Dermis blood vessel endothelial cell (primary cell): ENCODE data around the gene CD1C. TPM values are rescaled to one million over a fixed set of nuclear protein-coding genes. Genes with fewer than 3 reads are reported as not detected.
"Not testable (repeated sequence)": the region's sequence is repeated elsewhere in the genome, so short reads cannot be mapped to it uniquely, and the experiment has no call there.

Experiments
- DNase-seq: peaks from one replicate; pipeline ENCODE4 v3.0.0; 2010
- total RNA-seq: library from RNA; depleted of rRNA; stranded (reverse); fragments of >200 nt; gene quantifications from 2 replicates; pipeline ENCODE4 v1.2.3, GENCODE V29; 2014

Gene CD1C
- total RNA-seq, result not detected in 2 replicates

DNA sequence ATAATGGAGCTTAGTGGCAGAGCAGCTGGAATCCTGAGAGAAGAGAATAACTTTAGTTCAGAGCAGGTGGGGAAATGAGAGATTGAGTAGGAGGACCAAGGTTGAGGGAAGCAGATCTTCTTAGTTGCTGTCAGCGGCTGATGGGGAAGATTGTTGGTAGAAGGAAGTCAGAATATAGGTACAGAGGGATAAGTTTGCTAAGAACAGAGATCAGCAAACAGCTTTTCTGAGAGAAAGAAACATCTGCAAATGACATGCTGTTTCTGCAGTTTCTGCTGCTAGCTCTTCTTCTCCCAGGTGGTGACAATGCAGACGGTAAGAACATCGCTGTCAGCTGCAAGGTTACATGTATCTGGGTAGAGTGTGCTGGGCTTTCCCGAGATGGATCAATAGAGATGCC is at the start of gene CD1C:
Gene CD1C (plus strand): TSS at position 113 of the 400 bp plus-strand sequence. CDS start 142 bp downstream, at position 255.
- no peak for DNase-seq

GRCh38 chr1:158246650-158247049 is 43.1 kb upstream of the CD1C start:
- no peak for DNase-seq

DNA sequence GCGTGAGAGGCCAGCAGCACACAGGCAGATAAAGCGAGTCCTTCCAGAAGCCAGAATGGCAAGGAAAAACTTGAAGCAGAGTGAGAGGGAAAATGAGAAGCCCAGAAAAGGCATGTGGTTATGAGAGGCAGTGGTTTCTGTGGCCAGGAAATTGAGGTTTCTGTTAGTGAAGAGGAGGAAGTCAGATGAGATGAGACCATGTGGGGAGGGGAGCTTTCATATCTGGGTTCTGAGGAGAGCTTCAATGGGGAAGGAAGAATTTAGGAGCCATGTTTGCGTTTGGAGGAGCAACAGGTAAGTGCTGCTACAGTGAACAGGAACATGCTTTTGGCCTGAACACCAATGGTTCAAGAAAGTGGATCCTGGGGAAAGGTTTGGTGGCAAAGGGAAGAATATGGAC is 41.6 kb upstream of the CD1C start:
- DNase-seq, result no peak

- DNase-seq, result no peak
Measured at GRCh38 chr1:158248771-158249170, 41.0 kb upstream of the CD1C start.

- DNase-seq, result no peak
Measured at GRCh38 chr1:158249646-158250045, 40.1 kb upstream of the CD1C start.

DNA sequence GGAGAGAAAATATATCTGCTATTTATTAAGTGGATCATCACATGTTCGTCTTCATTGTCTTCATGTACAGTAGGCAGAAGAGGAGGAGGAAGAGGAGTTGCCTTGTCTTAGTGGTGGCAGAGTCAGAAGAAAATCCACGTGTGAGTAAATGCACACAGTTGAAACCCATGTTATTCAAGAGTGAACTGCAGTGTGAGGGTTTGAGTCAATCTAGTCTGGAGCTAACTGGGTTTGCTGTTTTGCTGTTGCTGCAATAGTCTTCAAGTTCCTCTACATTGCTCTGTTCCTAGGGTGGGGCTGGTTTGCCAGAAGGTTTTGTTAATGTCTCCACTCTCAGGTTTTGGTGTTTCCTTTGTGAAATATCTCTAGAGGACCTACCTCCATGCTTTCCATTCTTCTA is 38.6 kb upstream of the CD1C start:
- DNase-seq, result no peak

GRCh38 chr1:158255656-158256055 is 34.1 kb upstream of the CD1C start:
- no peak for DNase-seq

GRCh38 chr1:158256747-158257146 is 33.0 kb upstream of the CD1C start:
- DNase-seq, result not testable (repeated sequence)

DNA sequence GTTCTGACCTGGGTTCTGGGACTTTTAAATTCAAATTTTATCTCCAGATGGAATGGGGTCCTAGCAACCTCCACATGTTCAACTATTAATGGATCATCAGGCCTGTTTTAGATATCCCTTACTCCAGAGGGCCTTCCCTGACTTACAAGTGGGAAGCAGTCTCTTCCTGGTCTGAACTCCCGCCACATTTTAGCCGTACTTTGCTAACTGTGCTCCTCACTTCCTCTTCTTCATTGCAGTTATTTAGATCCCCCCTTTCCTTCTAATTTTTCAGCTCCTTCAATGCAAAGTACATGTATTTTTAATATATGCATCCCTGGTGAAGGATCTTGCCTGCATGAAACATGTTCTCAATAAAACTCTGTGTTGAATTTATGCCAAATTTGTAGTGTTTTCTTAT is 31.8 kb upstream of the CD1C start:
- no peak for DNase-seq

- no peak for DNase-seq
Measured at GRCh38 chr1:158259117-158259516, 30.6 kb upstream of the CD1C start.

- DNase-seq, result no peak
Measured at GRCh38 chr1:158272681-158273080, 17.0 kb upstream of the CD1C start.

GRCh38 chr1:158274797-158275196 is 14.9 kb upstream of the CD1C start:
- DNase-seq, result no peak

- not testable (repeated sequence) for DNase-seq
Measured at GRCh38 chr1:158282421-158282820, 7.3 kb upstream of the CD1C start.

GRCh38 chr1:158283965-158284364 is 5.8 kb upstream of the CD1C start:
- no peak for DNase-seq

DNA sequence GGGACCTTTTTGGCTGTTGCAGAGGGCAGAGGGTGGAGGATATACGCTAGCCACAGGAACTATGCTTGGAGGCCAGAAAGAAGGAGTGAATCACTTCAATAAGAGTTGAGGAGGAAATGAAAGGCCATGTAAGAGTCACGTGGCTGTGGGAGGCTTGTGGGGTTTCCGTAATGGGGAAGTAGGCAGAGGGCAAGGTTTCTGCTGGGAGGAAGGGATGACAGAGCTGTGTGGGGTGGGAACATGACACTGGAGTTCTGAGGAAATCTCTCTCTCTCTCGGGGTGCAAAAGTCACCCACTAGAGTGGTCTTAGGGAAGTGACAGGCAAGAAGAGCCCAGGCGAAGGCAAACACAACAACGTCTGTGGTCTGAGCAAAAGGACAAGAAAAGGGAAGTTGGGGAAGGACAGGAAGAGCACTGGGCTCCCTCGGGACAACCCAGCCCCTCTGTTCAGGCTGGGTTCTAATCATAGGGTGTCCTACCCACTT is 3.9 kb upstream of the CD1C start:
- DNase-seq, result no peak

GRCh38 chr1:158286487-158286886 is 3.2 kb upstream of the CD1C start:
- DNase-seq, result no peak

GRCh38 chr1:158286941-158287346 is 2.8 kb upstream of the CD1C start:
- DNase-seq, result no peak

DNA sequence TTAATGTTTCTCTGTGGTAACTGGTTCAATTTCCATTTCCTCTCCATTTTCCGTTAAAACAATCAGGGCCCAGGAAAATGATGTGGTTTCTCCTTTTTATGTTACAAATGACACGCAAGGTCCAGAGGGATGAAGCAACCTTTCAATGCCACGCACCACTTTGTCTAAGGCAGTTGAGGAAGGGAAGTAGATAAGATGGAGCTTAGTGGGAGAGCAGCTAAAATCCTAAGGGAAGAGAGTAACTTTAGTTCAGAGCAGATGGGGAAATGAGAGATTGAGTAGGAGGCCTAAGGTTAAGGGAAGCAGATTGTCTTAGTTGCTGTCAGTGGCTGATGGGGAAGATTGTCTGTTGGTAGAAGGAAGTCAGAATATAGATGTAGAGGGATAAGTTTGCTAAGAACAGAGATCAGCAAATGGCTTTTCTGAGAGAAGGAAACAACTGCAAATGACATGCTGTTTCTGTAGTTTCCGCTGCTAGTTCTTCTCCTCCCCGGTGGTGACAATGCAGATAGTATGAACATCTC is 660 bp downstream of the CD1C start:
- no peak for DNase-seq

DNA sequence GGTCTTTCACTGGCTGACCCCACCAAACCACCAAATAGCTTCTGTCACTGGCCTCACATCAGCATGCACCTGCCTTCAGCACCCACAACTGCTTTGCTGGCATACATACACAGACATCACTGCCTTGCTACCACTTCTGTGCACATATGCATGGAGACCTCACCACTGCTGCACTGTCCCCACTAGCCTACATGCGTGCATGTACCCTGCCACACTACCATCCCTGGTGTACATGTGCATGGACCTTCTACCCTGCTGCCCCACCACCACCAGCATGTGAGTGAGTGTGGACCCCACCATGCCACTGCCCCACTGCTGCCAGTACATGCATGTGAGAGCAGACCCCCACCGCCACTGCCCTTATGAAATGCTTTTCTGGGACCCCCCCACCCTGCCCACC is 6.1 kb downstream of the CD1C start:
- no peak for DNase-seq

DNA sequence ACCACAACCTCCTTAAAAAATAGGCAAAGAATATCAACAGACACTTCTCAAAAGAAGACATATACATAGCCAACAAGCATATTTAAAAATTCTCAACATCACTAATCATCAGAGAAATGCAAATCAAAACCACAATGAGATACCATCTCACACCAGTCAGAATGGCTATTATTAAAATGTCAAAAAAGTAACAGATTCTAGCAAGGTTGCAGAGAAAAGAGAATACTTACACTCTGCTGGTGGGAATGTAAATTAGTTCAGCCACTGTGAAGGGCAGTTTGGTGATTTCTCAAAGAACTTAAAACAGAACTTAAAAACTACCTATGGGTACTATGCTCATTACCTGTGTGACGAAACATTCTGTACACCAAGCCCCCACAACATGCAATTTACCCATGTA is 20.9 kb downstream of the CD1C start:
- no peak for DNase-seq

DNA sequence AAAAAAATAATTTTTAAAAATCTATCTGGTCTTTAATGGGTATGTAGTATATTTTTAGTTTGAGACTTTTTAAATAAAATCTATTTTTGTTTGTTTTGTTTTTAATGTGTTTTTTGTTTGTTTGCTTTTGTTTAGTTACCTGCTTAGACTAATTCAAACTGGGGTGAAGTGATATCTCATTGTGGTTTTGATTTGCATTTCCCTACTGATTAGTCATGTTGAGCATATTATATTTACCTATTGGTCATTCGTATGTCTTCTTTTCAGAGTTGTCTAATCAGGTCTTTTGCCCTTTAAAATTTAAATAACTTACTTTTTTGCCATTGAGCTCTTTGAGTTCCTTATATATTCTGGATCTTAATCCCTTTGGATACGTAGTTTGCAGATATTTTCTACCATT is 21.3 kb downstream of the CD1C start:
- no peak for DNase-seq

DNA sequence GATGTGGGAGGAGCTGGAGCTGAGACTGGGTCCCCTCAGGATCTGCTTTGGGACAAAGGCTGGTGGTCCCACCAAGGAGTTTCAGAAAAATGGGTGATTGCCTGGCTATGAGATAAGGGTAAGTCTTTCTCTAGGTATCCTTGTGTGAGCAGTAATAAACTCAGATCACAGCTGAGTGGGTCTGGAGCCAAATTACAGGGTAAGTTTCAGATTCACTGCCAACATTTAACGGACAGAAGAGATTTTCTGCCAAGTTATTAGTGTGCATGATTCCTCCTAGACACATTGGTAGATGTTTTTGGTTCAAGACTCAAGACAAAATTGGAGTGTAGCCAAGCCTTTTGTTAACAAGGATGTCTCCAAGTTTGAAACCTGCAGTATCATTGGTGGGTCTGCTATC is 34.1 kb downstream of the CD1C start:
- no peak for DNase-seq

DNA sequence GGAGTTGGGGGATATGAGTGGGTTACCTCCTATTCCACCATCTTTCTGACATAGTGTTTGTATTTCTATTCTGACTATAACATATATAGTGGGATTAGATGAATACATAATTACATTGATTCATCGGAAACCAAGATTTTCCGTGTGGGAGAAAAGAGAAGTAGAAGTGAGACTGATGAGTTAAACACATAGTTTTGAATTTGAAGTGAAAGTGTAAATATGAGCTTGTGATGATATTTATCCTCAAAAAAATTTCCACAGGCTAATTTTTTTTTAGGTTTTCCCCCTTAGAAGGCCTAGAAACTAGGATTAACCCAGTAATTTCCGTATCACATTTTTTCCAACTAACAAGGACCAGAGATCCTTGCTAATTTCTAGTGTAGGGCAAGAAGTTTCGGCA is 34.7 kb downstream of the CD1C start:
- no peak for DNase-seq

DNA sequence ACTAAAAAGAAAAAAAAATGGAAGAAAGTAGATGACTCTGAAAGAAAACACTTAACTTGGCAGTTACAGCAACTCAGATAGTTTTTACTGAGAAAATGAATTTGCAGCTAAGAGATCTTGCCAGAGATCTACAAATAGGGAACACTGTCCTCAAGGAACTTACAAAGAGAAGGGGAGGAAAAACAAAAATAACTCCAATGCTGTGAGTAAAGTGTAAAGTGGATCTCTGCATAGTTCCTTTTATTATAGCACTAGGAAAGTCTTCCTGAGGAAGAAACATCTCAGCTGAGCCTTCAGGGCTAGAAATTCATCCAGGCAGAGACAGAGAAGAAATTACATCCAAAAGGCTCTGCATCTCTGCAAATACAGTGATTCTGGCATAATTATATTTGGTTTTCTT is 37.8 kb downstream of the CD1C start:
- DNase-seq, result no peak

GRCh38 chr1:158328426-158328825 is 38.7 kb downstream of the CD1C start:
- DNase-seq, result no peak
